ENCODE results near the gene SETBP1.

DNA sequence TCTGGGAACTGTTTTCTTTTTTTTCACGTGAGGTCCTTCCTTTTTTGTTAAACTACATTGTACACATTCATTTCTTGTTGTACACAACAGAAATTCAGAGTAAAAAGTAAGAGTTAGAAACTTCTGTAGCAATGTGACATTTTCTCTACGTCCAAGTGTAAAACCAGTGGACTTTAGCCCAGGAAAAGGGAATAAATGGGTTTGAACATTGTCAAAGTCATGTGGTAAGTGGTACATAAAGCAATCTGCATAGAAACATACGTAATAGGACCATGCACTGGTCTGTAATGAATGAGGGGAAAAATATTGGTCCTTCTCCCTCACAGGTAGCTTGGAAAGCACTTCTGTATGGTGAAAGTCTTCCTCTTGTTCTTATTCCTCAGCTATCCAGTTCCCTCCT, 421.4 kb downstream of the SETBP1 start:
- no peak for TF ChIP-seq POLR2AphosphoS5 (IDR thresholded peaks at IDR 0.05; ENCODE audit: borderline replicate concordance, low read depth, low read length)
- no peak for TF ChIP-seq EZH2 (IDR thresholded peaks at IDR 0.05)

Measured in SK-N-MC (cell line).